HuH-7 (cell line): ENCODE data around the gene GABBR2.
"Not testable (repeated sequence)": the region's sequence is repeated elsewhere in the genome, so short reads cannot be mapped to it uniquely, and the experiment has no call there.

Source experiments
- DNase-seq: peaks from one replicate; pipeline ENCODE4 v3.0.0; 2011; ENCODE audit warnings: low spot score

GABBR2 gene

GRCh38 chr9:98288881-98289280 is 419.9 kb downstream of the GABBR2 start:
- DNase-seq = peak; percentile 34

DNA sequence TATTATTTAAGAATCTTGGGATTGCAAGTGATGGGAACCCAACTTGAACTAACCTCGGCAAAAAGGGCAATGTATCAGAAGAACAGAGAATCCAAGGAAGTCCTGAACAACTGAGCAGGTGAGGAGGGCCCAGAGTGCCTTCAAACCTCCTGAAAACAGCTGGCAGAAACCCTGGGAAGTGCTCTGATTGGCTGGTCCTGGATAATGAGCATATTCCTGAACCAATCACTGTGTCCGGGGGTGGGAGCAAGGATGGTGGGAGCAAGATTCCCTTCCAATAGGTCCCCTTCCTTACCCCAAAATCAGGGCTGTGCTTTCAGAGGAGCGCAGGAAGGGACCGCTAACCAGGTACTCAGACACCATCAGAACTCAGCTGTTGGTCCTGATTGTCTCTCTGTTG is 421.4 kb downstream of the GABBR2 start:
- no peak for DNase-seq

DNA sequence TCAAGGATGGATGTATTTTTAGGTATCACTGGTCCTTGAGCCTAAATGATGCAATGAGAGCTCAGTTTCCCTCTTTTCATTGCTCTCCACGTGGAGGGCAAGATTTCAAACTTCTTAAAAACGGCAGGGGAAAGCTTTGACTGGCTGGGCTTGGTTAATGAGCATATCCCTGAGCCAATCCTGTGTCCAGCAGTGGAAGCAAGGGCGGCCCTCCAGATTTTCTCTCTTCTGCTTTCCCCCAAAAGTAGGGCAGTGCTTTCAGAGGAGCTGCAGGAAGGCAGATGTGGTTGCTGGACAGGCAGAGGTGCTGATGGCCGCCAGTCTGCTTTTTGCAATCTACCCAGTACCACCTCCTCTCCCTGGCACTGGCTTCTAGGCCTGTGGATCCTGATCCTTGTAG is 423.3 kb downstream of the GABBR2 start:
- no peak for DNase-seq

- DNase-seq = no peak
These were observed 424.0 kb downstream of the GABBR2 start for GRCh38 chr9:98284754-98285153.

DNA sequence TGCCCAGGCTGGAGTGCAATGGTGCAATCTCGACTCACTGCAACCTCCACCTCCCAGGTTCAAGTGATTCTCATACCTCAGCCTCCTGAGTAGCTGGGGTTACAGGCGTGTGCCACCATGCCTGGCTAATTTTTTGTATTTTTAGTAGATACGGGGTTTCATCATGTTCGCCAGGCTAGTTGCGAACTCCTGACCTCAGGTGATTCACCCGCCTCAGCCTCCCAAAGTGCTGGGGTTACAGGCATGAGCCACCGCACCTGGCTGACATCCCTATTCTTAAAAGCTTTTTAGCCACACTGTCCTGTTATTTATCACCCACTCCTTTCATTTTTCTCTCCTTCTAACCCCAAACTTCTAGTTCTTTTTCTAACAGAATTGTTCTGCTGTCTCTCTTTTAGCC is 425.6 kb downstream of the GABBR2 start:
- DNase-seq = not testable (repeated sequence)

- DNase-seq = no peak
These were observed 427.5 kb downstream of the GABBR2 start for GRCh38 chr9:98281281-98281680.

GRCh38 chr9:98280574-98280973 is 428.2 kb downstream of the GABBR2 start:
- no peak for DNase-seq

DNA sequence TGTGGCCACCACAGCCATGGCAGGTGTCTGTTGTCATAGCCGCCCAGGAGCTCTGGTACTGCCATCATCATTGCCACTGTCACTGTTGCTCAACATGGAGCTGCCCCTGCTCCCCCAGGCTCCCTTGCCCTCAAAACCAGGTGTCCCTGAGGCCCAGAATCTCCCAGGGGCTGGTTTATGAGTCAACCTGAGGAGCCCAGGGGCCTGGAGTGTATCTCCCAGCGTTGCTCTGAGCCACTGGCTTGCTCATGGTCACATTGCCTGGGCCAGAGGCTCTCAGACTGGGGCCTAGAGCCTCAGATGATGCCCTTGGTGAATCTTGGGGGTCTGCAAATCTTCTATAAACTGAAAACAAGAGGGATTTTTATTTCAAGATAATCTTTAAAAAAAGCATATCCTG is 428.6 kb downstream of the GABBR2 start:
- no peak for DNase-seq

GRCh38 chr9:98276907-98277469 is 431.7 kb downstream of the GABBR2 start:
- DNase-seq = no peak

DNA sequence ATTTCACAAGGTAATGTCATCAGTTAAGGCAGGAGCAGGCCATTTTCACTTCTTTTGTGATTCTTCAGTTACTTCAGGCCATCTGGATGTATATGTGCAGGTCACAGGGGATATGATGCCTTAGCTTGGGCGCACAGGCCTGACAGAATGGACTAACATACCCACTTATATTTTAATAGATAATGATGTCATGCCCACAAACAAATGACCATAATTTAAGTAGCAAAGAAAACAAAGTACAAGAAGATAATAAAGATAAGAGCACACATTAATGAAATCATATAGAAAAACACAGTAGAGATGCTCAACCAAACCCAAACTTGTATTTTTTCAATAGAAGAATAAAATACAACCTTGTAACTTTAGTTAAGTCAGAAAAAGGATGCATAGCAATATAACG is 433.6 kb downstream of the GABBR2 start:
- no peak for DNase-seq

GRCh38 chr9:98272083-98272482 is 436.7 kb downstream of the GABBR2 start:
- no peak for DNase-seq

GRCh38 chr9:98271479-98271878 is 437.3 kb downstream of the GABBR2 start:
- DNase-seq = no peak

- not testable (repeated sequence) for DNase-seq
These were observed 438.5 kb downstream of the GABBR2 start for GRCh38 chr9:98270284-98270683.

- not testable (repeated sequence) for DNase-seq
These were observed 439.1 kb downstream of the GABBR2 start for GRCh38 chr9:98269652-98270051.

GRCh38 chr9:98267556-98267955 is 441.2 kb downstream of the GABBR2 start:
- not testable (repeated sequence) for DNase-seq

DNA sequence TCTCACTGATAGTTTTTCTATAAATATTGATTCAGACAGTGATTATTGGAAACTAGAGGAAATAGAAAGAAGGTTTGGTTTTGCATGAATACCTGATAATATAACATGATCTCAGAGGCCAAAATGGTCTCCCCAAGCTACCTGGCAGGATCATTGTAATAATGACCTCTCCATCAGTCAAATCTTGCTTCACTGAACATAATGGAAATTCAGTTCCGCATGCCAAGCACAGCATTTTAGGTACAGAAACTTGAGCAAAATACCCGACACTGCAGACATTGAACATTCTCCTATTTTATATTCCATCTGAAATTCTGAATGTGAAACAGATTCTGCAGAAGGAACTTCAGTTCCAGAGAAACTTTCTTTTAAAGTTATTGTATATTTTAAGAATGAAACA is 444.2 kb downstream of the GABBR2 start:
- no peak for DNase-seq

GRCh38 chr9:98263482-98264357 is 445.0 kb downstream of the GABBR2 start:
- peak; percentile 73 for DNase-seq

- no peak for DNase-seq
These were observed 445.7 kb downstream of the GABBR2 start for GRCh38 chr9:98263080-98263479.

GRCh38 chr9:98262056-98262455 is 446.7 kb downstream of the GABBR2 start:
- no peak for DNase-seq

DNA sequence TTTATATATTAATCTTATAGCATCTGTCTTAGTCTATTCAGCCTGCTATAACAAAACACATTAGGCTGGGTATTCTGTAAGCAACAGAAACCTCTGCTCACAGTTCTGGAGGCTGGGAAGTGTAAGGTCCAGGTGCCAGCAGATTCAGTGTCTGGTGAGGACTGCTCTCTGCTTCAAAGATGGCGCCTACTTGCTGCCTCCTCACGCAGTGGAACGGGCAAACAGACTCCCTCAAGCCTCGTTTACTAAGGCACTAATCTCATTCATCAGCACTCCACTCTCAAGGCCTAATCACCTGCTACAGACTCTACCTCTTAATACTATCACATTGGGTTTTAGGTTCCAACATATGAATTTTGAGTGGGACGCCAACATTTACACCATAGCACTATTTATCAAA is 448.1 kb downstream of the GABBR2 start:
- no peak for DNase-seq

- DNase-seq = no peak
These were observed 448.9 kb downstream of the GABBR2 start for GRCh38 chr9:98259791-98260190.

GRCh38 chr9:98256756-98257155 is 452.0 kb downstream of the GABBR2 start:
- peak; percentile 69 for DNase-seq

DNA sequence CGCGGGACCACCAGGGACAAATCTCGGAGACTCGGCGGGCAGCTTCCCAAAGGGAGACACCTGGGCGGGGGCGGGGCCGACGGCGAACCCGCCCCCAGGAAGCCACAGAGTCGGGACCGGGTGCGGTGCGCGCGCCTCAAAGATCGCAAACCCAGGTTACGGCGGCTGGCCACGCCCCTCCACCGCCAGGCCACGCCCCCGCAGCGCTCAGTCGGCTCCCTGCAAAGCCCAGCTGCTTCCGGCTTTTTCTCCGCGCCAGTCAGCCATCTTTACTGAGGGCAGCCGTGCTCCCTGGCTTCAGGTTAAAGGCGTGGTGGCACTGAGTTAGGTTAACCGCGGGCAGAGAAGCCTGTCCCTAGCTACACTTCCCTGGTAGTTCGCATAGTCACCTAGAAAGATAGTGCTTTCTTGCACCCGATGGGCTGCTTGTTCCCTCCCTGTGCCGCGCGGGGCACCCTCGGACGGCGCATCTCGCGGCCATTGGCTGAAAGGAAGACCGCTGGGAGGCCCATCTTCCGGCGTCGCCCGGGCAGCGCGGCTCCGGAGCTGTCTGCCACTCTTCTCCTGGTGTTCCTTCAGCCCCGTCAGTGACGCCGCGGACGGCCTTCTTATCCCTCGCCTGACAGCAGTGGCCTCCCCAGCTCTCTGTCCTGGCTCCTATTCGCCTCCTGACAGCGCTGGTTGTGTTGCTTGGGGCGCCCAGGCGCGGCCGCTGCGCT is 453.0 kb downstream of the GABBR2 start, which contains the start of gene TBC1D2:
TSS of gene TBC1D2 (minus strand) at position 72 of the 719 bp plus-strand sequence. CDS start 108 bp downstream, outside the sequence.
- peak; percentile 95 for DNase-seq
